ENCODE results near the gene ANXA8.
"Not testable (repeated sequence)": the region's sequence is repeated elsewhere in the genome, so short reads cannot be mapped to it uniquely, and the experiment has no call there.

The ANXA8 gene

DNA sequence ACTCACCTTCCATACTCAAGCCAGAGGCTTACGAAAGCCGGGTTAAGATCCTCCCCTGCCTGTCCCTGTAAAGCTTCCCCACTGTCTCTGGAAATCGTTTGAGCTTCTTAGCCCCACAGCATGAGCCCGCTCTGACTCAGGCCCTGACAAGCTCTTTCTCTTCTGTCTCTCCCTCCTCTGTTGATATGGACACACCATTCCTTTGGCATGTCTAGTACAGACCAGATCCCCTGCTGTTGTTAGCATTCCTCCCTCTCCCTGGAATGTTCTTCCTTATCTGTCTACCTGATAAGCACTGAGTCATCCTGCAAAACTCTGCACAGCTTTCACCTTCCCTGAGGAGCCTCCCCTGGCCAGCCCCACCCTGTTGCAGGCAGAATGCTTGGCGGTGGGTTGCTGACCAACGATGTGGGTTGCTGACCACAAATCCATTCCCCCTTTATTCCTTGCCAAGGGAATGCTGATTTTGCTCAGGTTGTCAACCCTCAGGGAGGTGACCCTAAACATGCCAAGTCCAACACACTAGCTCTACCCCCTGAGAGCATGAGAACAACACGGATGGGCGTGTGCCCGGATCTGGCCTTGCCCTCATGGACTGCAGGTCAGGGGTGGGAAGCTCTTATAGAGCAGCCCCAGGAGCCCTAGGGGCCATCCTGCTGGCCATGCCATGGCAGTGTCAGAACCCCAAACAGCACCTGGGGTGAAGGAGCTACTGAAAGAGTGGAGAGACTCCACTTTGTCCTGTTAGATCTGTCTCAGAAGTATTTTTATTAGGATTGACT is 21.1 kb downstream of the ANXA8 start:
- not testable (repeated sequence) for DNase-seq

DNA sequence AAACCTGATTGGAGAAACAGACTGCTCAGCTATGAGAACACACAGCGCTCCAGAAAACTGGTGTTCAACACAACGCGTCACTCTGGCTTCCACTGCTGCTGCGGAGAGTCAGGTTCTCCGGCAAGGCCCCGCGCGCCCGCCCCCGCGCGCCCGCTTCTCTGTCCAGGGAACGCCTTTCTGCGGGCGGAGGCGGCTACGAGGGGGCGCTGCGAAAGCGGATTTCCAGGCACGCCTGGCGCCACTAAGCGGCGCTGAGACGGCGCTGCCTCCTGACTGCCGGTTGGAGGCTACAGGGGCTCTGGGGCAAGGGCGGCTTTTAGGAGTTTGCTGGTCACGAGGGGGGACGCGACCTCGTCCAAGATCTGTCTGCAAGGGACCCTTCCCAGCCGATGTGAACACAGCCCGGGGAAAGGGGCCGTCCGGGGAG is 22.6 kb downstream of the ANXA8 start:
- DNase-seq, result peak; percentile 13

DNA sequence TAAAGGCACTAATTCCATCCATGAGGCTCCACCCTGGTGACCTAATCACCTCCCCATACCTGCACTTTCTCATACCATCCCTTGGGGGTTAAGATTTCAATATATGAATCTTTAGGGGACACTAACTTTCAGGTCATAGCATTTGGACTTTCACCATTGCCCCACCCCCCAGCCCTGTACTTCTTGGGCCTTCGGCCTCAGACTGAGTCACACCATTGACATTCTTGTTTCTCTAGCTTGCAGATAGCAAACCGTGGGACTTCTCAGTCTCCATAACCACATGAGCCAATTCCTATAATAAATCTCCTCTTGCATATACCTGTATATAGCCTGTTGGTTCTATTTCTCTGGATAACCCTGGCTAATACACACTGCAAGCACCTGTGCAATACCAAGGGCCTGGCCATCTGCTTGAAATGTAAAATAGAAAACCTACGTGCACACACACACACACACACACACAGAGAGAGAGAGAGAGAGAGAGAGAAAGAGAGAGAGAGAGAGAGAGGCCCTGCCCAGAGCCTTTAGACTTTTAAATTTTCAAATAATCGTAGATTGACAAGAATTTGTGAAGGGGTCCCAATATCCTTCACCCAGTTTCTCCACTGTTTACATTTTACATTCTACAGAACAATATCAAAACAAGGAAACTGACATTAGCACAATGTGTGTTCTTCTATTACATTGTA is 25.3 kb downstream of the ANXA8 start:
- no peak for DNase-seq

DNA sequence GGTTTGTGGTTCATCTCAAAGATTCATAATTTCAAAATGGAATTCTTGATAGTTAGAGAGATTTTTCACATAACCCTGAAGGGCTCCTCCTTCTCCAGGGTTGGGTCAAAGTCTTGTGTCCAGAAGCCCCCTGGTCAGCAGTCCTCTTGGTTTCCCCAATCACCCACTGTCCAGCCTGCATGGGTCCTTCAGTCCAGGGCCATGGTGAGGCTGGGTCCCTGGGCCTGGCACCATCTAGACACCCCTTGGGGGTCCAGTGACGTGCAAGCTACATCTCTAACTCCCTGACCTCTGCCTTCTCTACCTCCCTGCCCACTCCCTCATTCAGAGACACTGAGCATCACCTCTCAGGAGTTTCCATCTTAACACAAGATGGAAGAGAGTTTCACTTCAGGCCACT is 26.1 kb downstream of the ANXA8 start:
- no peak for DNase-seq

DNA sequence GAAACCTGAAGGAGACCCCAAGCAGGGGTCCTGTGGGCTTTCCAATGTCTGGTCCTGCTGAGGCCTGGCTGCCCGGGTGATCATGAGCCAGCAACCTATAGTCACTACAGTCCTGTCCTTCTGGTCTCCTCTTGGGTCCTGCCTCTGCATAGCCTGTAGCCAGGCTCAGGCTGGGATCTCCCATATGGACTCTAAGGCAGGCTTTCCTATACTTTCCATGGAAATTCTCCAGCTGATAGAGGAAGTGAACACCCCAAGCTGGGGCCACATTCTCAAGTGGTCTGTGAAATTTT is 26.4 kb downstream of the ANXA8 start:
- no peak for DNase-seq

DNA sequence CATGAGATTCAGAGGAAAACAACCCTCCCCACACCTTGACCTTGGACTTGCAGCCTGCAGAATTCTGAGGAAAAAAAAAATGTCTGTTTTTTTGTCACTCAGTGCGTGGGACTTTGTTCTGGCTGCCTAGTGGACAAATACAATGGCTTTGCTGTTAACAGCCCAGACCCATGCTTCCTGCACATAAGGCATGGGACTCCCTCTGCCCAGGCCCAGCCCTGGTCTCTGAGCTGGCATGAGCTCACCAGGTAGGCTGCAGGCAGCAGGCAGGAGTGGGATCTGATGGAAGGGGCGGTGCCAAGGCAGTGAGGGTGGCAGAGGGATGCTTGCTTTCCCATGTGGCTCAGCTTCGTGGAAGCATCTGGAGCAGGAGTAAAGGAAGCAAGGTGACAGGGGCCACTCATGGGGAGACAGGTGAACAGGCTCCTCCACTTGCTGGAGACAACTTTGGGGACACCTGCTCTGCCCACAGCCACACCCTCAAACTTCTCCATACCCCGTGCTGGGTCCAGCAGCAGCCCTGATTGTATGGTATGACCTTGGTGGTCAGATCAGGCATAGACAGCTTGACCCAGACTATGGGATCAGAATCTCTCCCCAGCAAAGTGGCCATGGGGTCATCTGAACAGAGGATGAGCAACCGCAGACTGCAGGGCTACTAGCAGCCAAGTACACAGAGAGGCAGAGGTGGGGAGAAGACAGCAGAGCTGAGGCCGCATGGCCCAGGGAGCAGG is 27.0 kb downstream of the ANXA8 start:
- DNase-seq, result no peak

DNA sequence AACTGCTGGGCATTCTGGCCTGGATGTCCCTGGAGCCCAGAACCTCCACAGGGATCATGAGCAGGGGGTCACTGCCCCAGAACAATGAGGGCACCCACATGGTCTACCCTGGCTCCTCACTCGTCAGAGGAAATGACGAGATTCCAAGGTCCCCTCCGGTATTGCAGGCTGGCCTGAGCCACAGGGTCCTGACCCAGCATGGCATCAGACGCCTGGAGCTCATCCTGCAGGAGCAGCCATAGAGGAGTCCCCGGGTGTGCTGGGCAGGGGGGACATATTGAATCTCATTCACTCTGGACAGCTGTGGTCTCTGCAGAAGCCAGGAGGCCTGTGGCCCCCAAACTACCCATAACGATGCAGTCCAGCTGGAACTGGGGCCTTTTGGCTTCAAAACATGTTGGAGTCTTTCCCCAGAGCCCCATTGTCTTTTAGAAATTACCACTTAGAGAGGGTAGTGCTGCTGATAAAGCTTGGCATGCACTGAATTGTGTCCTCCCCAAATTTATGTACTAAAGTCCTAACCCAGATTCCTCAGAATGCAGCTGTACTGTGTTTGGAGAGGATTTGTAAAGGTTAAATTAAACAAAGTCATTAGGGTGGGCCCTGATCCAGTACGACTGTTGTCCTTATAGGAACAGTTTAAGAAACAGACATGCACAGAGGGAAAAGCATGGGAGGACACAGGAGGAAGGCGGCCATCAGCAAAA is 27.7 kb downstream of the ANXA8 start:
- DNase-seq, result no peak

DNA sequence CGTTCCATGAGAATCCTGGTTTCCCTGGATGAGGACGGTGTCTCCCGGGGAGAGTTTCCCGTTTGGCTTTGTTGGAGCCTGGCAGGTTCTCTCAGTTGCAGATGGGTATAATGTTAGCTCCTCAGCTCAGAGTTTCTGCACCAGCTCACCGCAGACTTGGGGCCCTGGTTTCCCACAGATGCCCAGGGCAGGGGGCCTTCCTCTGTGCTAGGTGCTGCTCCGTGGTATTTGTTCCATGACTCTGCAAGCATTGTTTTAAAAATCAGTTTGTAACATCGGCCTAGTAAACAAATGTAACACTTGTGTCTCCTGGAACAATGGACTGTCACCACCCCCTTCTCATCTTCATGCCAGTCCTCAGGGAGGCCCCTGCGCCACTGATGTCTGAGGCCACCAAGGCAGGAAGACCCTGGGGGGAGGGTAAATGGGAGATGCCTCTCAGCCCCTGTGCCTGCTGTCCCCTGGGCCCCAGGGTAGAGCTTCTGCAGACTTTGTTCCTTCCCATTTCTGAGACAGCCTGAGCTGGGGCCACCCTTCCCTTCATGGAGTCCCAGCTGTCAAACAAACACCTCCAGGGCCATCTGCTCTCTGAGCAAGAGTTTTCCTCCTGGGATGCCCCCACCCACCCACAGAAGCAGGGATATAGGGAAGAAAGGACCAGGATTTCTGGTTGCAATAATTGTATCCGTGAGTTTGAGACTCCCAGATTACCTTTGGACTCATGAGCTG is 28.4 kb downstream of the ANXA8 start:
- not testable (repeated sequence) for DNase-seq

DNA sequence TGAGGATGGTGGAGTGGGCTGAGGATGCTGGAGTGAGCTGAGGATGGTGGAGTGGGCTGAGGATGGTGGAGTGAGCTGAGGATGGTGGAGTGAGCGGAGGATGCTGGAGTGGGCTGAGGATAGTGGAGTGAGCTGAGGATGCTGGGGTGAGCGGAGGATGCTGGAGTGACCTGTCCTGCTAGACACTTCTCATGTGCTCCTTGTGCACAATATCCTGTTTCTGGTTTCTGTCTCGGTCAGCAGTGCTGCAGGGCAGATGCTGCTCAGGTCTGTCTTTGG is 29.2 kb downstream of the ANXA8 start:
- DNase-seq, result no peak

DNA sequence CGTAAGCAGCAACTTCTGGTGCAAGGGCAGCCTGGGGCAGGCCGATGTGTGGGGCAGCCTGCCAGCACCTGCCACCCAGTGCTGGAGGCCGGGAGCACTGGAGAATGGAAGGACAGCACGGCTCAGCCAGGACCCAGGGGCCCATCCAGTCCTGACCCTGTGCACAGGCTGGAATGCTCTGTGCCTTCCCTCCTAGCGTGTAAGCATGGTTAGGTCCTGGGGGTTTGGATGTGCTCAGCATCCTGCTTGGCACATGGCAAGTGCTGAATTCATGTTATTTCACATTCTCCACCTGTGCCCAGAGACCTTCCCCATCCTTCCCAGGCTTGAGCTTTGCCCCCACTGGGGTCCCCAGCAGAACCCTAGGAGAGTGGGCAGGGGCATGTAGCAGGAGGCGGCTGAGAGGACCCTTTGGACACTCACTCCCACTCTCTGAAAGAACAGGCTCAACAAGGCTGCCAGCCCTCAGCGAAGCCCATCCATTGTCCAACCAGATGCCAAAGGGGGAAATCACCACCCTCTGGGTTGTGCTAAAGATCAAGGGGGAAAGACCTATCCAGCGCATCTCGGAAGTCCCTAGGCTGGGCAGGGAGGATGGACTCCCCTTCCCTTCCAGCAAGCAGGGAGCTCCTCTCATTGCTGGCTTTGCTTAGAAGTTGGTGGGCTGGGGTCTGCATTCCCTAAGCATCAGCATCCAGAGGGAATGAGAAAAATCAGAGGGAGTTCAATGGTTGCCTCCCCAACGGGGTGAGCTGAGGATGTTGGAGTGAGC is 29.7 kb downstream of the ANXA8 start:
- no peak for DNase-seq

DNA sequence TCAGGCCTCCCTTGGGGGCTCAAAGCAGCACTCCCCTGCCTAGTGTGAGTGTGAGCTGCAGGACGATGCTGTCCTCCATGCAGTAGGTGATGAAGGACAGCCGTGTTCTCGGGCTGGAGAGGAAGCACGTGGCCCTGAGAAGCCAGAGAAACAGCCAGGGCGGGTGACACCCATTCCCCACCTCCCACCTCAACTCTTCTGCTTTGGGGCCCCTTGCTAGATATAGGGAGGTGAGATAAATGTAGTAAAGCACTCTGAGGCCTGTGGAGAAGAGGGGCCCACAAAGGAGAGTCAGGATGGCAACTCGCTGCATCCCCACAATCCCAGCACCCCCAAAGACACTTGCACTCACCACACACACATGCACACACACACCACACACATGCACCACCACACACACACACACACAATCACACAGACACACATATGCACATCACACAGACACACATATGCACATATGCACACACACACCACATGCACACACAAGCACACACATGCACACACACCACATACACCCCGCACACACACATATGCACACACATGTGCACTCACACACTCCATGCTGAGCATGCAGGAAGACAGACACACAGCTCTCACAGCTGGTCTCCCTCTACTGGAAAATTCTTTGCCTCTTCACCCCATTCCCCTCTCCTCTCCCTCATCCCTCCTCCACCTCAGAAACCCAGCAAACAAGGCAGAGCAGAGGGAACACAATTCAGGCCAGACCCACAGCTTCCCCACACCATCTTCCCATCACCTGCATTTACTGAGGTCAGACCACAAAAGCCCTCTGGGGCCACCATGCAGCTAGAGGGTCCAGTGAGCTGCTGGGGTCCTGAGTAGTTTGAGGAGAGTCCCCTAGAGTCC is 30.5 kb downstream of the ANXA8 start:
- DNase-seq, result no peak

DNA sequence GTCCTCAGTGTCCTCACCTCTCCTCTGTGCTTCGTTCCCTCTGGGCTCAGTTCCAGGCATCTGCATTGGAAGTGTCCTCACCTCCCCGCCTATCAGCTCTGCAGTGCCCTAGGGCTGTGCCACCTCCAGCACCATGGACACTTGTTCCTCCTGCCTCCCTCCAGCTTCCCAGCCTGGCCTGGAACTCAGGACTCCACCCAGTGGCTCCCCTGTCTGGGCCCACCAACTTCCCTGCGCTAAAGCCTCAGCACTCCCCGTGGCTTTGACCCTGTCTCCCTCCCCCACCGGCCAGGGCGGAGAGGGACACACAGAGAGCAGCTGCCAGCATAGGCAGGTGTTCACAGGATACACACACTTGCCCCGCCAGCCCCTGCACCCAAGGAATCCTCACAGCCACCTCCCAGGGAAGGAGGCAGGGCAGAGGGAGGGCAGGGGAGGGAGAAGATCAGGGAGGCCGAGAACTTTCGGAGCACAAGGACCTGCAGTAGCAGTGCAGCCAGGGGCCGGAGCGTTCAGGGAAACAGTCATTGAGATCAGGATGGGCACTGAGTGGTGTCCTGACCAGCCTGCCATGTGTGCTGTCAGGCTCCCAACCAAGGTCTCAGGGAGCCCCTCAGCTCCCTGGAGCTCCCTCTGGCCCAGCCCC is 31.3 kb downstream of the ANXA8 start:
- peak; percentile 46 for DNase-seq

DNA sequence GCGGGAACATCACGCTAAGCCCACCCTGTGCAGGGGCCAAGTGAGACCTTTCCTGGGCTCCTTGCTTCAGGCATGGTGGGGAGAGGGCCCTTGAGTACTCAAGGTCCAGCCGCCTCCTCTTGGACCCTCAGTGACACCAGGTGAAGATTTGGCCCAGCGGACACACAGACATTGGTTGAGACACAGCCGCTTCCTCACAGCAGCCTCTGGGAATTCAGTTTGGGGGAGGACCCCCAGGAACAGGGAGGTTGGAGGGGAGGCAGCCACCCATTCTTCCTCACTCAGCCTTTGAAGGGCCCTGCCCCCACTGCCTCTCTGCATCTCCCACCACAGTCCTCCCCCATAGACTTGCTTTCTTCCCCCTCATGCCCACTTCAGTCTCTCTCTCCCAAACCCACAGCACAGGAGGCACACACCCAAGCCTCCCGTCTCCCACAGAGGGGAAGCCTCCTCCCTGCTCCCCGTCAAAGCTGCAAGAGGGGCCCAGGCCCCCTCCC is 31.9 kb downstream of the ANXA8 start:
- no peak for DNase-seq

DNA sequence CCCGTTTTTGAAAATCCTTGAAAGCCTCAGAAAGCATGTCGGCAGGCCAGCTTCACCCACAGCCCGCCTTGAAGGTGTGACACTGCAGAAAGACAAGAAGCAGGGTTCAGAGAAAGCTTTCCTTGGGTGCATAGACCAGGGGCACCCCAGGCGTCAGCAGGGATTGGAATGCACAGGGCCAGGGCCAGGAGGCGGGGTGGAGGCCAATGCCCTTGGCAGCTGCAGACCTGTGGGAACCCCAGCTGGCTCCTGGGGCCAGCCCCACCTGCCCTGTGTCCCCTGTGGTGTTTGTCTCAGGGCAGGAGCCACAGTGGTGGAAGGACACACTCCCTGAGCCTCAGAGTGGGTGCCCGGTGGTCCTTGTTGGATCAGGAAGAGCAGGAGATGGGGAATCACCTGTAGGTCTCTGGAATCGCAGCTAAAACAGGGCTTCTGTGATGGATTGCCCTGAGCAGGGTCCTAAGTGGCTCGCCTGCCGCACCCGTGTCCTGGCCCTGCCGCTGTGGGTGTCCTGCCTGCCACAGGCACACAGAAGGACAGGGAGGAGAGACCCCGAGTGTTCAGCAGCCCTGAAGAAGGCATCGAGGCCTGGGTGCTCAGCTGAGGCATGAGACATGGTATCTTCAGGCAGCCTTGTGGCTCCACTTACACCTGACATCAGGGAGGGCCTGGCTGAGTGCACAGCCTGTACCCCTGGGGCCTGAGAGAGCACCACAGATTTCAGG is 32.5 kb downstream of the ANXA8 start:
- DNase-seq, result no peak

DNA sequence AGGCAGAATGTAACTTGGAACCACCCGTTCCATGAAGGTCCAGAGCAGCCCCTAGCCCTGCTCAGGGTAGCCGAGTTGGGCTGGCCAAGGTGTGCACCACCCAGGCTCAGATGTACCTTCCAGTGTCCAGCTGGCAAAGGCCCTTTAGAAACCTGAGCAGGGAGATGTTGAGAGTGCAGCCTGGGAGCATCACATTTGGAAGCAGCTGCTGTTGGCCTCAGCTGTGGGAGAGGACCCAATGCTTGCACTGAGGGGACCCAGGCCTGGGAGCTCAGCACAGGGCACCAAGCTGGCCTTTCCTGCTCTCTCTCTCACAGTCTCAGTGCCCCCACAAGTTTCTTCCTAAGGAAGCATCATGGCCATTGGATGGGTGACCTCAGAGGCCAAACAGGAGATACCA is 33.5 kb downstream of the ANXA8 start:
- no peak for DNase-seq

DNA sequence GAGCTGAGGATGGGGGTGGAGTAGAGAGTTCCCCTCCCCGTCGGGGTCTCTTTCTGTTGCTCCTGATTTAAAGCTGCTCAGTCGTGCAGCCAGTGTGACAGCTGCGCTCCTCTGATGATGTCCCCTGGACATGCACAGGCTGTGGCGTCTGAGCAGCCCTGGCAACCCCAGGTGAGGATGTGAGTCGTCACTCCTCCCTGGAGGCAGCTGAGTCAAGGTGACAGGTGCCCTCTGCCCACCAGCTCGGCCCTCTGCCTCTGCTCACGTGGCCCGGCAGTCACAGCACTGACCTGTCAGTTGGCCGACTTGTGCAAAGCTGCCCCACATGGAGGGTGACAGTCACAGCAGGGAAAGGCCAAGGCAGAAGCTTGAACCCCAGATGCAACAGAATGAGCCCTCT is 33.9 kb downstream of the ANXA8 start:
- DNase-seq, result no peak

DNA sequence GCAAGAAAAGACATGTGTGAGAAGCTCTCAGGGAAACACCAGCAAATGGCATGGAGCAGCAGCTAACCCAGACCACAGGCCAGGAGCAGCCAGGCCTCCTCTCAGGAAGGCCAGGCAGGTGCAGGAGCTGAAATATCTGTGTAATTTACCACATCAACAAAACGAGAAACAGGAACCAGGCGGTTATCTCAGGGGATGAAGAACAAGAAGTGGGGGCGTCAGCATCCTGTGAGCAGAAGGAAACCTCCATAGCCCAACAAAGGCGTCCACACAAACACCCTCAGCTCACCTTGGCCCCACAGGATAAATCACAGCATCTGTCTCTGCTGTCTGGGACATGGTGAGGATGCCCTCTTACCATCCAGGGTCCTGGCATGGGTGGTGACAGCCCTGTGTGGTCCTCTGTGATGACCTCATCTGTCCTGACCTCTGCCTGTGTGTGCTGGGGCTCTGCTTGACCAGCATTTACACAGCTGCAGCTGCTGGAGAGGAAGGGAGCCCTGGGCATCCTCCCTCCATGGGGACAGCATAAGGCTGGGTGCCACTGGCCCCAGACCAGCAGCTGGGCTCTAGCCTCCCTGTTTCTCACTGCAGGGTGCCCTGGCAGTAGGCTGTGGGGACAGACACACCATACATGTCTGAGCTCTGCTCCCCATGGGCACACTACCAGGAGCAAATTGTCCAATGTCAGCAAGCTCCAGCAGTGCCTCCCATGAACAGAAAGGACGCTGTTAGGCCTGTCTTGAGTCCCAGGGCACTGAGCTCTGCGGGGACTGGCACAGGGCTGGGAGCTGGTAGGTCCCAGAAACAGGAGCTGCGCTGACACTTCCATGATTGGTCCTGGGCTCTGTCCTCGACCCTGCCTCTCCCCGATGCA is 34.6 kb downstream of the ANXA8 start:
- no peak for DNase-seq

DNA sequence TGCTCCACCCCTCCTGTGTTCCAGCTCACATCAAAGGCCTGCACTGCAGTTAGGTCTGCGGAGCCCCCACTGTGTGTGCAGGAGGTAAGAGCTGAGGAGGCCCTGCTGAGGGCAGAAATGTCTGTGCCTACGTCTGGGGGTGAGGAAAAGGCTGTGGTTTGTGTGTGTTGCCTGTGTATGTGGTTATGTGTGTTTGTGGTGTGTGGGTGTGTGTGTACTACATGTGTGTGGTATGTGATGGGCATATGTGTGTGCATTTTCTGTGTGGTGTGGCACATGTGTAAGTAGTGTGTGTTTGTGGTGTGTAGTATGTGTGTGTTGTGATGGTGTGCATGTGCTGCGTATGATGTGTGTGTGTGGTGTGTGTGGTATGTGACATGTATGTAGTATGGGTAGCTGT is 36.2 kb downstream of the ANXA8 start:
- no peak for DNase-seq

DNA sequence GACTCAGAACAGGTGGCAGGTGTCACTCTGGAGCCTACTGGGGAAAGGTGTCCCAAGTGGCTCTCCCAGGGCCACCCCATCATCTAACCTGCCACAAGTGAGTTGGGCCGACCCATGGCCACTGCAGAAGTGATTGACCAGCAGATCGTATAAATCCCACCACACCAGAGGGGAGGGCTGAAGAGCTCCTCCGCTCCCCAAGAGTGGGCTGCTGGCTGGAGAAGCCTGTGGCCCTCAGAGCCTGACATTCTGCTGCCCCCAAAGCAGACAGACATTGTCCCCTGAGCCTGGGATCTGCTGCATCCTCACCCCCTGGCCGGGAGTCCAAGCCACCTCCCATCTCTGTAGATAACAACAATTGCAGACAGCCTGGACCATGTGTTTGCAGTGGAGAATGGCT is 36.7 kb downstream of the ANXA8 start:
- no peak for DNase-seq

All from NCI-H510A treated with DMSO at 0.1 percent for 48 hours (cell line).